ENCODE measurements around the gene TCF21.

The TCF21 gene

GRCh38 chr6:133888929-133889556, at the start of gene TCF21:
TSS of gene TCF21 (plus strand) at chr6:133889113. CDS start at chr6:133889398, 285 bp downstream.
- no peak within 1 kb of the TSS for H3K9ac ChIP-seq
- H3K36me3 ChIP-seq, result no peaks in the 10 kb centered on the region
- peaks cover 57 to 65% (median 62%) of the 10 kb centered on the region in 11 experiments for H3K27me3 ChIP-seq
- no peaks in the 10 kb centered on the region for H3K4me1 ChIP-seq
- no peak within 1 kb of the TSS for H3K4me2 ChIP-seq
- peaks cover 27 to 46% (median 33%) of the 10 kb centered on the region in 11 experiments for H3K9me3 ChIP-seq (replicated peaks in 1 of 11)
- no peak within 1 kb of the TSS for H3K4me3 ChIP-seq
- no peak within 1 kb of the TSS for H3K27ac ChIP-seq
- no peak for TF ChIP-seq Cebpa-rat (IDR thresholded peaks at IDR 0.05)
- H4K20me1 ChIP-seq, result peaks cover 0 to 4% (median 0%) of the 10 kb centered on the region in 11 experiments; a peak in 1 of 22 replicates

- no peaks in the 10 kb centered on the region for H3K27me3 ChIP-seq
- TF ChIP-seq Cebpa-rat (IDR thresholded peaks at IDR 0.05), result no peak
- no peak overlapping the region for H3K4me3 ChIP-seq
- H3K4me1 ChIP-seq, result no peaks in the 10 kb centered on the region
- H3K9ac ChIP-seq, result no peak overlapping the region
- no peak overlapping the region for H3K4me2 ChIP-seq
- no peaks in the 10 kb centered on the region for H4K20me1 ChIP-seq
- peaks cover 0 to 14% (median 5%) of the 10 kb centered on the region in 11 experiments; a peak in 2 of 22 replicates for H3K9me3 ChIP-seq (replicated peaks in 1 of 11)
- no peak overlapping the region for H3K27ac ChIP-seq
- H3K36me3 ChIP-seq, result no peaks in the 10 kb centered on the region
Observed at GRCh38 chr6:133841176-133841575, 47.7 kb upstream of the TCF21 start.

- Histone ChIP-seq H4K20me1 (no peaks in the 10 kb centered on the region), H3K36me3 (no peaks in the 10 kb centered on the region), H3K9ac (no peak overlapping the region), H3K4me3 (no peak overlapping the region), H3K4me1 (no peaks in the 10 kb centered on the region), H3K27me3 (no peaks in the 10 kb centered on the region), H3K4me2 (no peak overlapping the region), H3K27ac (no peak overlapping the region), H3K9me3 (replicated peaks in 1 of 11) (peaks cover 0 to 10% (median under 1%) of the 10 kb centered on the region in 11 experiments; a peak in 1 of 22 replicates)
- no peak for TF ChIP-seq Cebpa-rat (IDR thresholded peaks at IDR 0.05)
Observed at GRCh38 chr6:133843098-133843497, 45.8 kb upstream of the TCF21 start.

GRCh38 chr6:133844709-133845108, 44.2 kb upstream of the TCF21 start:
- Histone ChIP-seq H3K36me3 (no peaks in the 10 kb centered on the region), H3K27ac (no peak overlapping the region), H4K20me1 (no peaks in the 10 kb centered on the region), H3K4me3 (no peak overlapping the region), H3K4me1 (no peaks in the 10 kb centered on the region), H3K9ac (no peak overlapping the region), H3K9me3 (replicated peaks in 1 of 11) (no peaks in the 10 kb centered on the region), H3K4me2 (no peak overlapping the region), H3K27me3 (no peaks in the 10 kb centered on the region)
- TF ChIP-seq Cebpa-rat (IDR thresholded peaks at IDR 0.05), result no peak

- Histone ChIP-seq H3K4me1 (no peaks in the 10 kb centered on the region), H3K9ac (no peak overlapping the region), H3K4me2 (no peak overlapping the region), H4K20me1 (no peaks in the 10 kb centered on the region), H3K36me3 (0 out of 22 replicates have a peak, but pooled peaks cover 0 to 3% (median 0%) of the 10 kb centered on the region in 11 experiments), H3K9me3 (replicated peaks in 1 of 11) (peaks cover 15 to 26% (median 20%) of the 10 kb centered on the region in 11 experiments), H3K4me3 (no peak overlapping the region), H3K27me3 (peaks cover 28 to 41% (median 32%) of the 10 kb centered on the region in 11 experiments), H3K27ac (no peak overlapping the region)
- TF ChIP-seq Cebpa-rat (IDR thresholded peaks at IDR 0.05), result no peak
Observed at GRCh38 chr6:133854041-133854363, 34.9 kb upstream of the TCF21 start.

GRCh38 chr6:133854364-133855275, 34.3 kb upstream of the TCF21 start:
- peaks cover 28 to 41% (median 32%) of the 10 kb centered on the region in 11 experiments for H3K27me3 ChIP-seq
- 0 out of 22 replicates have a peak, but pooled peaks cover 0 to 3% (median 0%) of the 10 kb centered on the region in 11 experiments for H3K36me3 ChIP-seq
- TF ChIP-seq Cebpa-rat (IDR thresholded peaks at IDR 0.05), result no peak
- H3K4me2 ChIP-seq, result no peak overlapping the region
- no peak overlapping the region for H3K9ac ChIP-seq
- H3K27ac ChIP-seq, result no peak overlapping the region
- H3K4me3 ChIP-seq, result no peak overlapping the region
- H3K9me3 ChIP-seq (replicated peaks in 1 of 11), result peaks cover 15 to 32% (median 23%) of the 10 kb centered on the region in 11 experiments
- H4K20me1 ChIP-seq, result no peaks in the 10 kb centered on the region
- no peaks in the 10 kb centered on the region for H3K4me1 ChIP-seq

GRCh38 chr6:133855276-133855990, 33.5 kb upstream of the TCF21 start:
- no peak overlapping the region for H3K4me3 ChIP-seq
- 0 out of 22 replicates have a peak, but pooled peaks cover 0 to 3% (median 0%) of the 10 kb centered on the region in 11 experiments for H3K36me3 ChIP-seq
- no peak for TF ChIP-seq Cebpa-rat (IDR thresholded peaks at IDR 0.05)
- H3K27ac ChIP-seq, result no peak overlapping the region
- no peaks in the 10 kb centered on the region for H3K4me1 ChIP-seq
- no peak overlapping the region for H3K4me2 ChIP-seq
- H3K27me3 ChIP-seq, result peaks cover 28 to 41% (median 32%) of the 10 kb centered on the region in 11 experiments
- H3K9me3 ChIP-seq (replicated peaks in 1 of 11), result peaks cover 15 to 39% (median 29%) of the 10 kb centered on the region in 11 experiments
- H3K9ac ChIP-seq, result no peak overlapping the region
- no peaks in the 10 kb centered on the region for H4K20me1 ChIP-seq

- Histone ChIP-seq H3K4me3 (no peak overlapping the region), H3K4me2 (no peak overlapping the region), H3K27me3 (peaks cover 28 to 41% (median 32%) of the 10 kb centered on the region in 11 experiments), H3K4me1 (no peaks in the 10 kb centered on the region), H4K20me1 (no peaks in the 10 kb centered on the region), H3K9ac (no peak overlapping the region), H3K36me3 (0 out of 22 replicates have a peak, but pooled peaks cover 0 to 3% (median 0%) of the 10 kb centered on the region in 11 experiments), H3K27ac (no peak overlapping the region), H3K9me3 (replicated peaks in 1 of 11) (peaks cover 15 to 44% (median 31%) of the 10 kb centered on the region in 11 experiments)
- TF ChIP-seq Cebpa-rat (IDR thresholded peaks at IDR 0.05), result no peak
Observed at GRCh38 chr6:133855991-133856370, 32.9 kb upstream of the TCF21 start.

GRCh38 chr6:133856911-133857310, 32.0 kb upstream of the TCF21 start:
- Histone ChIP-seq H3K9ac (no peak overlapping the region), H3K27ac (no peak overlapping the region), H4K20me1 (no peaks in the 10 kb centered on the region), H3K4me2 (no peak overlapping the region), H3K4me3 (no peak overlapping the region), H3K36me3 (0 out of 22 replicates have a peak, but pooled peaks cover 0 to 3% (median 0%) of the 10 kb centered on the region in 11 experiments), H3K27me3 (peaks cover 28 to 41% (median 32%) of the 10 kb centered on the region in 11 experiments), H3K4me1 (no peaks in the 10 kb centered on the region), H3K9me3 (replicated peaks in 1 of 11) (peaks cover 18 to 50% (median 36%) of the 10 kb centered on the region in 11 experiments)
- TF ChIP-seq Cebpa-rat (IDR thresholded peaks at IDR 0.05), result no peak

Measured in BLaER1 treated with 17β-estradiol and CSF1 and Interleukin-3, amounts not matched to agents 10 nM and 100 nM (cell line).